ENCODE measurements around the gene PABPC5.

Gene PABPC5

DNA sequence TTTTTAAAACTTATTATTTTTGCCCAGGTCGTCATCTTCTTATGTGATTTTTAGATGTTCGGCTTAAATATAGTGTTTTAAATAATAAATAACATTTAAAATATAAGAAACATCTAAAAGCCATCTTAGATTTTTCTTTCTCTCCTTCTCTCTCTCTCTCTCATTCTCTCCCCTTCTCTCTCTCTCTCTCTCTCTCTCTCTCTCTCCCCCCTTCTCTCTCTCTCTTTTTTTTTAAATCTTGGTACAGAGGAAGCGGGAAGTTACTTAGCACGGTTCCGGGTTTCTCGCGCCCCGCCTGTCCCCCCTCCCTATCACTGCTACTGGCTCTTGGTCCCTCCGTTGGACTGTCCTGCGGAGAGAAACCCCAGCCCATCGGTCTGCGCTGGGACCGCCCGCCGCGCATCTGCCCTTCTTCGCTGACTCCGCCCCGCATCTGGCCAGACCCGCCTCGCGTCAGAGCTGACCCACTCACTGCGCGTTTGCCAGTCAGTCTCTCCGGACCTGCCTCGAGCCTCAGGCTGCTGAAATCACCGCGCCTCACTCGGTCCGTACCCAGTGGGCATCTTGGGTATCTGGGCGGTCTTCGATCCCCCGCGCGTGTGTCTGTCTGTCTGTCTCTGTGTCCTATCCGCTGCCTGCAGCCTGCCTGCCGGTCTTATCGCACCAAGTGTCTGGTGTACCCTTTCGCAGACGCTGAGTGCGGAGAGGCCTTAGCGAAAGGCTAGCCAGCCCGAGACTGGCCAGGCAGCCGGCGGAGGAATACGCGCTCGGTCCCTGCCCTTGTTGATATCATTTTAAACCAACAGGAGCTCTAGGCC, at the start of gene PABPC5:
TSS of gene PABPC5 (plus strand) at position 489 of the 818 bp plus-strand sequence. CDS start 739 bp downstream, outside the sequence.
- DNase-seq (ENCODE audit: insufficient read length, low spot score) (no peak), FAIRE-seq (no peak)

DNA sequence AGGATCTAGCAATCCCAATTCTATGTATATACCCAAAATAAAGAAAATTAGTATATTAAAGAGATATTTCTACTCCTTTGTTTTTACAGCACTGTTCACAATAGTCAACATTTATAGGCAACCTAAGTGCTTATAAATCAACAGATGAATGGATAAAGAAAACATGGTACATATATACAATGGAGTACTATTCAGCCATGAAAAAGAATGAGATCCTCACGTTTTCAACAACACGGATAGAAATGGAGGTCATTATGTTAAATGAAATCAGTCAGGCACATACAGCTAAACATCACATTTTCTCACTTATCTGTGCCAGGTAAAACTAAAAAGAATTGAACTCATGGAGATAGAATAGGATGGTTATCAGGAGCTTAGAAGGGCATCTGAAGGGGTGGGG, 45.6 kb upstream of the PABPC5 start:
- no peak for FAIRE-seq
- no peak for DNase-seq (ENCODE audit: insufficient read length, low spot score)

DNA sequence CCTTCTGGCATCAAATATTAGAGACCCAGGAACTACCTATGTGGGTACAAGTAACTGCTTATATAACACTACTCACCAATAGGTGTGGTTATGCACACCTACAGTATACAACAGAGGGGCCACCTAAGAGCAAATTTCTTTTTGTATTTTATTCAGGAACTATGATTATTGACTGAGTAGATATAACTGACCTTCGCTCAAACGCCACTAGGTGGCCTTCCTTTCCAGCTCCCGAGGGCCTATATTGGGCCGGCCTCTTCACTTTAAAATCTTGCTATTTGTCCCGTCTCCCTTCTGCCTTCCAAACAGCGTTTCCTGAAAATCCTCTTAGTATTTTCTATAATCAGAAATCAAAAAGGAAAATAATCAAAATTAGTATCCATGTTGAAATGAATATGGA, 19.9 kb upstream of the PABPC5 start:
- FAIRE-seq (no peak), DNase-seq (ENCODE audit: insufficient read length, low spot score) (no peak)

DNA sequence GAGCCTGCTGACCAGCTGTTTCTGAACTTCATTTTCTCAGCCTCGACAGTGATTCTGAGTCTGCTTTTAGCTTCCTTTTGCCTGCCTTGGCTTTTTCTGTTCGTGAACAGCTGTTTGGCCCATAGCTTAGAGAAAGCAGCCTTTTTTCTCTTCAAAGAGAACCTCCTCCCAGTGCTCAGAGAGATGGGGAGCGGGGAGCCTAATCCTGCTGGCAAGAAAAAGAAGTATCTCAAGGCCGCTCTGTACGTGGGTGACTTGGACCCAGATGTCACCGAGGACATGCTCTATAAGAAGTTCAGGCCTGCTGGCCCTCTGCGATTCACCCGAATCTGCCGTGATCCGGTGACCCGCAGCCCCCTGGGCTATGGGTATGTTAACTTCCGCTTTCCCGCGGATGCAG, 756 bp downstream of the PABPC5 start:
- DNase-seq (ENCODE audit: insufficient read length, low spot score) = no peak

More for the DNA sequence above, 756 bp downstream of the PABPC5 start:
- no peak for FAIRE-seq
